ENCODE results near the gene ALDOB. TPM values are rescaled to one million over a fixed set of nuclear protein-coding genes. Genes with fewer than 3 reads are reported as not detected.
A peak's percentile ranks its signal among the peaks of the same experiment; 100 is the strongest.

ALDOB gene
- total RNA-seq, 2 donors from 2014 or later = 0.24 to 0.85 TPM

- H3K36me3 ChIP-seq = peaks cover 2% of the 10 kb centered on the region
- H3K27ac ChIP-seq = no peak overlapping the region
- no peaks in the 10 kb centered on the region for H3K27me3 ChIP-seq
- no peak for DNase-seq (ENCODE audit: low spot score)
- H3K4me1 ChIP-seq = no peaks in the 10 kb centered on the region
- peaks cover 12 to 64% of the 10 kb centered on the region in 2 donors for H3K9me3 ChIP-seq
- no peak for TF ChIP-seq CTCF (IDR thresholded peaks at IDR 0.05)
- H3K4me3 ChIP-seq = no peak overlapping the region
Measured at GRCh38 chr9:101414839-101415238, 20.7 kb downstream of the ALDOB start.

DNA sequence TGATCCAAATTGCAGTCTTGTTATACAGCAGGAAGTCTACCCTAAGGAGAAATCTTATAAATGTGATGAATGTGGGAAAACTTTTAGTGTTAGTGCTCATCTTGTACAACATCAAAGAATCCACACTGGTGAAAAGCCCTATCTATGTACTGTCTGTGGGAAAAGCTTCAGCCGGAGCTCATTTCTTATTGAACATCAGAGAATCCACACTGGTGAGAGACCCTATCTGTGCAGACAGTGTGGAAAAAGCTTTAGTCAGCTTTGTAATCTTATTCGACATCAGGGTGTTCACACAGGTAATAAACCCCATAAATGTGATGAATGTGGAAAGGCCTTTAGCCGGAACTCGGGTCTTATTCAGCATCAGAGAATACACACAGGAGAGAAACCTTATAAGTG, 26.5 kb downstream of the ALDOB start:
- no peak for TF ChIP-seq CTCF (IDR thresholded peaks at IDR 0.05)
- Histone ChIP-seq H3K36me3 (peaks cover 60% of the 10 kb centered on the region), H3K27me3 (no peaks in the 10 kb centered on the region), H3K9me3 (peaks cover 41 to 100% of the 10 kb centered on the region in 2 donors), H3K4me3 (no peak overlapping the region), H3K4me1 (no peaks in the 10 kb centered on the region), H3K27ac (no peak overlapping the region)
- DNase-seq (ENCODE audit: low spot score) = no peak

- H3K27ac ChIP-seq = no peak overlapping the region
- no peak overlapping the region for H3K4me3 ChIP-seq
- no peak for DNase-seq (ENCODE audit: low spot score)
- TF ChIP-seq CTCF (IDR thresholded peaks at IDR 0.05) = no peak
- H3K27me3 ChIP-seq = no peaks in the 10 kb centered on the region
- H3K4me1 ChIP-seq = no peaks in the 10 kb centered on the region
- H3K36me3 ChIP-seq = peaks cover 65% of the 10 kb centered on the region
- H3K9me3 ChIP-seq = peaks cover 41 to 100% of the 10 kb centered on the region in 2 donors
Measured at GRCh38 chr9:101408374-101409078, 27.0 kb downstream of the ALDOB start.

- Histone ChIP-seq H3K36me3 (peaks cover 86% of the 10 kb centered on the region), H3K27me3 (no peaks in the 10 kb centered on the region), H3K4me1 (peaks cover 0 to 18% of the 10 kb centered on the region in 2 donors), H3K4me3 (no peak overlapping the region), H3K9me3 (peaks cover 21 to 63% of the 10 kb centered on the region in 2 donors), H3K27ac (no peak overlapping the region)
- DNase-seq (ENCODE audit: low spot score) = no peak
- TF ChIP-seq CTCF (IDR thresholded peaks at IDR 0.05) = no peak
Measured at GRCh38 chr9:101403516-101404285, 31.9 kb downstream of the ALDOB start.

GRCh38 chr9:101400120-101400519, 35.5 kb downstream of the ALDOB start:
- DNase-seq (ENCODE audit: low spot score) = no peak
- Histone ChIP-seq H3K4me3 (peak overlapping the region; percentile 75 to 84), H3K4me1 (peaks cover 0 to 40% of the 10 kb centered on the region in 2 donors), H3K27ac (peak overlapping the region; percentile 87 to 92), H3K9me3 (peaks cover 3 to 27% of the 10 kb centered on the region in 2 donors), H3K27me3 (no peaks in the 10 kb centered on the region), H3K36me3 (peaks cover 51% of the 10 kb centered on the region)
- no peak for TF ChIP-seq CTCF (IDR thresholded peaks at IDR 0.05)
